ENCODE results near the gene LARGE1.
"Not testable (repeated sequence)": the region's sequence is repeated elsewhere in the genome, so short reads cannot be mapped to it uniquely, and the experiment has no call there.

Gene LARGE1

GRCh38 chr22:33883961-33884808 is 36.1 kb downstream of the LARGE1 start:
- no peak for DNase-seq (ENCODE audit: low spot score)

GRCh38 chr22:33883561-33883960 is 36.7 kb downstream of the LARGE1 start:
- DNase-seq (ENCODE audit: low spot score), result no peak

- no peak for DNase-seq (ENCODE audit: low spot score)
Measured at GRCh38 chr22:33882991-33883390, 37.3 kb downstream of the LARGE1 start.

- no peak for DNase-seq (ENCODE audit: low spot score)
Measured at GRCh38 chr22:33880986-33881385, 39.3 kb downstream of the LARGE1 start.

GRCh38 chr22:33879796-33880195 is 40.5 kb downstream of the LARGE1 start:
- no peak for DNase-seq (ENCODE audit: low spot score)

- DNase-seq (ENCODE audit: low spot score), result no peak
Measured at GRCh38 chr22:33875316-33875715, 45.0 kb downstream of the LARGE1 start.

GRCh38 chr22:33874206-33874605 is 46.1 kb downstream of the LARGE1 start:
- no peak for DNase-seq (ENCODE audit: low spot score)

GRCh38 chr22:33873666-33874065 is 46.6 kb downstream of the LARGE1 start:
- DNase-seq (ENCODE audit: low spot score), result no peak

GRCh38 chr22:33873186-33873585 is 47.1 kb downstream of the LARGE1 start:
- DNase-seq (ENCODE audit: low spot score), result no peak

- DNase-seq (ENCODE audit: low spot score), result no peak
Measured at GRCh38 chr22:33871935-33872334, 48.3 kb downstream of the LARGE1 start.

GRCh38 chr22:33869946-33870345 is 50.3 kb downstream of the LARGE1 start:
- DNase-seq (ENCODE audit: low spot score), result no peak

GRCh38 chr22:33867971-33868370 is 52.3 kb downstream of the LARGE1 start:
- DNase-seq (ENCODE audit: low spot score), result no peak

GRCh38 chr22:33867118-33867866 is 53.0 kb downstream of the LARGE1 start:
- DNase-seq (ENCODE audit: low spot score), result no peak

- DNase-seq (ENCODE audit: low spot score), result no peak
Measured at GRCh38 chr22:33866511-33866910, 53.8 kb downstream of the LARGE1 start.

GRCh38 chr22:33865996-33866395 is 54.3 kb downstream of the LARGE1 start:
- DNase-seq (ENCODE audit: low spot score), result no peak

GRCh38 chr22:33865248-33865647 is 55.0 kb downstream of the LARGE1 start:
- DNase-seq (ENCODE audit: low spot score), result no peak

GRCh38 chr22:33864723-33865130 is 55.5 kb downstream of the LARGE1 start:
- no peak for DNase-seq (ENCODE audit: low spot score)

GRCh38 chr22:33861216-33861875 is 58.9 kb downstream of the LARGE1 start:
- DNase-seq (ENCODE audit: low spot score), result no peak

GRCh38 chr22:33860386-33860785 is 59.9 kb downstream of the LARGE1 start:
- no peak for DNase-seq (ENCODE audit: low spot score)

- DNase-seq (ENCODE audit: low spot score), result no peak
Measured at GRCh38 chr22:33859311-33859710, 61.0 kb downstream of the LARGE1 start.

GRCh38 chr22:33858653-33859052 is 61.6 kb downstream of the LARGE1 start:
- DNase-seq (ENCODE audit: low spot score), result not testable (repeated sequence)

GRCh38 chr22:33857767-33858166 is 62.5 kb downstream of the LARGE1 start:
- DNase-seq (ENCODE audit: low spot score), result not testable (repeated sequence)

GRCh38 chr22:33854724-33855123 is 65.6 kb downstream of the LARGE1 start:
- DNase-seq (ENCODE audit: low spot score), result no peak
